Measurements from ENCODE around the gene FBXW9. TPM values are rescaled to one million over a fixed set of nuclear protein-coding genes. Genes with fewer than 3 reads are reported as not detected.

The FBXW9 gene
- total RNA-seq, 1 donor from 2014 or later: 6.0 TPM

DNA sequence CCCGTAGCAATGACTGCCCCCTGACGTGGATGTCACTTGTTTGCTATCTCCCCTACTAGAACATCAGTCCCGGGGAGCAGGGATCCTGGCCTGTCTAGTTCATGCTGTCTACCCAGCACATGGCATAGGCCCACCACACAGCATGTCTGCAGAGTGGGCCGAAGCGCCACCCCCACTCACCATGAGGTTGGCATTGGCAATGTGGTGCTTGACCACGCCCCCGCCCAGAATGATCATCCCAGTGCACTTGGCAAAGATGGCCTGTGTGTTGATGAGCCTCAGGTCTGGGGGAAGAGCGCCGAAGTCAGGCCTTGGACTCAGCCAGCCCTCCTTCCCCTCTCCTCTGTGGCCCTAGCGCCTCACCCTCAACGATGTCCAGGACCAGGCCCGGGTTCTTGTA is 19.5 kb downstream of the FBXW9 start:
- peaks cover 80% of the 10 kb centered on the region for H3K36me3 ChIP-seq
- intact Hi-C loops (cut with DNase I): no loop called here
- no peak overlapping the region for H3K27ac ChIP-seq
- H3K4me1 ChIP-seq: peaks cover 20% of the 10 kb centered on the region
- H3K9me3 ChIP-seq: no peaks in the 10 kb centered on the region
- H3K27me3 ChIP-seq (ENCODE audit: low read depth): no peaks in the 10 kb centered on the region
- ATAC-seq (no peak), DNase-seq (no peak)
- TF ChIP-seq, protein P1, sequence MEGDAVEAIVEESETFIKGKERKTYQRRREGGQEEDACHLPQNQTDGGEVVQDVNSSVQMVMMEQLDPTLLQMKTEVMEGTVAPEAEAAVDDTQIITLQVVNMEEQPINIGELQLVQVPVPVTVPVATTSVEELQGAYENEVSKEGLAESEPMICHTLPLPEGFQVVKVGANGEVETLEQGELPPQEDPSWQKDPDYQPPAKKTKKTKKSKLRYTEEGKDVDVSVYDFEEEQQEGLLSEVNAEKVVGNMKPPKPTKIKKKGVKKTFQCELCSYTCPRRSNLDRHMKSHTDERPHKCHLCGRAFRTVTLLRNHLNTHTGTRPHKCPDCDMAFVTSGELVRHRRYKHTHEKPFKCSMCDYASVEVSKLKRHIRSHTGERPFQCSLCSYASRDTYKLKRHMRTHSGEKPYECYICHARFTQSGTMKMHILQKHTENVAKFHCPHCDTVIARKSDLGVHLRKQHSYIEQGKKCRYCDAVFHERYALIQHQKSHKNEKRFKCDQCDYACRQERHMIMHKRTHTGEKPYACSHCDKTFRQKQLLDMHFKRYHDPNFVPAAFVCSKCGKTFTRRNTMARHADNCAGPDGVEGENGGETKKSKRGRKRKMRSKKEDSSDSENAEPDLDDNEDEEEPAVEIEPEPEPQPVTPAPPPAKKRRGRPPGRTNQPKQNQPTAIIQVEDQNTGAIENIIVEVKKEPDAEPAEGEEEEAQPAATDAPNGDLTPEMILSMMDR (IDR thresholded peaks at IDR 0.05): no peak
- H3K4me3 ChIP-seq: no peak overlapping the region

DNA sequence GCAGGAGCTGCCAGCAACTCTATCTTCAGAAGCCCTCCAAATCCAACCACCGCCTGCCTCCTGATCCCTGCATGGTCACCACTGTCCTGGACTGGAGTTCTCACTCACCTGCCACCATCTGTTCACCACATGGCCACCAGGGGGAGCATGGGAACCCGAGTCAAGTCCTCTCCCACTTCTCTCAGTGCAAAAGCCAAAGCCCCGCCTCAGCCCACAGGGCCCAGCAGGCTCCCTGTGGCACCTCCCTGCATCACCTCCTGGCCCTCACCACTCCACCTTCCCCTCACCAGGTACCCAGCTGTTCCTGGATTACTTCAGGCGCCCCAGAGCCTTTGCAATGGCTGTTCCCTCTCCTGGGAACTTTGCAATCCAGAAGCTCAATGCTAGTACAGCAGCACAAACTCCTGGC is 20.0 kb downstream of the FBXW9 start:
- Histone ChIP-seq H3K9me3 (no peaks in the 10 kb centered on the region), H3K4me1 (peaks cover 20% of the 10 kb centered on the region), H3K27ac (no peak overlapping the region), H3K4me3 (no peak overlapping the region), H3K27me3 (ENCODE audit: low read depth) (no peaks in the 10 kb centered on the region), H3K36me3 (peaks cover 80% of the 10 kb centered on the region)
- TF ChIP-seq, protein P1 (IDR thresholded peaks at IDR 0.05): peak; percentile 86
- DNase-seq: peak; percentile 87
- peak; percentile 60 to 71 for ATAC-seq
- intact Hi-C loops (cut with DNase I): no loop called here

DNA sequence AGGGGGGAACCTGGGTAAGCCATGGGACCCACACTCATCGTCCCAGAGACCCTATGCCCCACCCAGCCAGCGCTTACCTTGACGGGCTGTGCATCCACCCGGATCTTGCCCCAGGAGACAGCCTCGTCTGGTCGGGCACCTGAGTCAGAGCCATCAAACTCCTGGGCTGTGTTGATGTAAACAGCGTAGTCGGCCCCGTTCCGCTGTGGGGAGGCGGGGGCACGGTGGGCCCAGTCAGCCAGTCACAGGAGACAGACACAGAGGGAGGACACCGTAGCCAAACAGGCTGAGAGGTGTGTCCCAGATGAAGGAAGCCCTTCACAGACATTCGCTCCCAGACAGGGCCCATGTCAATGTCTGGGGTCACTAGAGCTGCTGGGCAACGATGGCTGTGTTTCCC is 20.5 kb downstream of the FBXW9 start:
- Histone ChIP-seq H3K27ac (no peak overlapping the region), H3K4me1 (peaks cover 19% of the 10 kb centered on the region), H3K4me3 (no peak overlapping the region), H3K27me3 (ENCODE audit: low read depth) (no peaks in the 10 kb centered on the region), H3K9me3 (no peaks in the 10 kb centered on the region), H3K36me3 (peaks cover 80% of the 10 kb centered on the region)
- TF ChIP-seq, protein P1 (IDR thresholded peaks at IDR 0.05): no peak
- DNase-seq (no peak), ATAC-seq (no peak)
- intact Hi-C loops (cut with DNase I): no loop called here

DNA sequence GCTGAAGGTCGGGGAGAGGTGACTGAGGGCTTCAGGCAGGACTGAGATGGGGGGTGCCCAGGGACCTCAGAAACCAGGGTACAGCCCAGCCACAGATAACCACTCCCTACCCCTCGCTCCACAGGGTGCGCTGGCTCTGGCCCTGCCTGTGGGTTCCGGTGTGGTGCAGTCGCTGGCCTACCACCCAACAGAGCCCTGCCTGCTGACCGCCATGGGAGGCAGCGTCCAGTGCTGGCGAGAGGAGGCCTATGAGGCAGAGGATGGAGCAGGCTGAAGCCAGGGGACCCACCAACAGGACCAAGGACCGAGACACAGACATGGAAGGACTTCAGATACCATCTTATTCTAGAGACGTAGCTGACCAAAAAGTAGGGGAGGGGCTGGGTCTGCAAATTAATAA is 21.0 kb downstream of the FBXW9 start:
- DNase-seq (no peak), ATAC-seq (no peak)
- Histone ChIP-seq H3K9me3 (no peaks in the 10 kb centered on the region), H3K4me1 (peaks cover 19% of the 10 kb centered on the region), H3K27me3 (ENCODE audit: low read depth) (no peaks in the 10 kb centered on the region), H3K27ac (no peak overlapping the region), H3K4me3 (no peak overlapping the region), H3K36me3 (peaks cover 80% of the 10 kb centered on the region)
- TF ChIP-seq, protein P1 (IDR thresholded peaks at IDR 0.05): no peak
- intact Hi-C loops (cut with DNase I): no loop called here

DNA sequence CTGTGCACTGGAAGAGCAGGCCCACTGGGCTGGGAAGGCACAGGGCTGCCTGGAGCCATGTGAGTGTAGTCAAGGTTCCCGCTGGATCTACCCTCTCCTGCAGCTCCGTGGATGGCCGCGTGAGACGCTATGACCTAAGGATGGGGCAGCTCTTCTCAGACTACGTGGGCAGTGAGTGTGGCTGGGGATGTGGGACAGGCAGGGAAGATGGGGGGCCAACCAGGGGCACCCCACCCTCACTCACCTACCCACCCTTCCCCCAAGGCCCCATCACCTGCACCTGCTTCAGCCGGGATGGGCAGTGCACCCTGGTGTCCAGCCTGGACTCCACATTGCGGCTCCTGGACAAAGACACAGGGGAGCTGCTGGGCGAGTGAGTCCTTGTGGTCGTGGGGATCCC is 23.7 kb downstream of the FBXW9 start:
- DNase-seq: no peak
- intact Hi-C loops (cut with DNase I): no loop called here
- no peak for ATAC-seq
- Histone ChIP-seq H3K4me3 (no peak overlapping the region), H3K27ac (no peak overlapping the region), H3K9me3 (no peaks in the 10 kb centered on the region), H3K4me1 (peaks cover 30% of the 10 kb centered on the region), H3K36me3 (peaks cover 61% of the 10 kb centered on the region), H3K27me3 (ENCODE audit: low read depth) (no peaks in the 10 kb centered on the region)
- TF ChIP-seq, protein P1 (IDR thresholded peaks at IDR 0.05): no peak
